MG63 (cell line): ENCODE data around the gene TACC2. TPM values are rescaled to one million over a fixed set of nuclear protein-coding genes. Genes with fewer than 3 reads are reported as not detected.
"Not testable (repeated sequence)": the region's sequence is repeated elsewhere in the genome, so short reads cannot be mapped to it uniquely, and the experiment has no call there.

Source experiments
- DNase-seq: peaks from one replicate; pipeline ENCODE4 v3.0.0-alpha.2; 2020
- H3K27me3 ChIP-seq: fragments of 250-450 bp; sonication (Bioruptor Pico); 2 replicates; pipeline ENCODE4 v1.5.1; 2020; ENCODE audit warnings: mild to moderate bottlenecking, moderate library complexity
- H3K36me3 ChIP-seq: fragments of 250-450 bp; sonication (Bioruptor Pico); 2 replicates; pipeline ENCODE4 v1.5.1; 2020; ENCODE audit warnings: mild to moderate bottlenecking, moderate library complexity
- H3K4me3 ChIP-seq: fragments of 250-450 bp; sonication (Bioruptor Pico); 2 replicates; pipeline ENCODE4 v1.5.1; 2020; ENCODE audit warnings: mild to moderate bottlenecking, moderate library complexity
- H3K9me3 ChIP-seq: fragments of 250-450 bp; sonication (Bioruptor Pico); 2 replicates; pipeline ENCODE4 v1.5.1; 2020; ENCODE audit warnings: mild to moderate bottlenecking, moderate library complexity
- total RNA-seq: library from RNA; depleted of rRNA; stranded (reverse); fragments of >200 nt; shearing (Covaris generic); gene quantifications from 2 replicates; pipeline ENCODE4 v1.2.3, GENCODE V29; 2014; ENCODE audit warnings: low replicate concordance

TACC2 gene
- total RNA-seq, 1 experiment from 2014 or later = 7.3 TPM

DNA sequence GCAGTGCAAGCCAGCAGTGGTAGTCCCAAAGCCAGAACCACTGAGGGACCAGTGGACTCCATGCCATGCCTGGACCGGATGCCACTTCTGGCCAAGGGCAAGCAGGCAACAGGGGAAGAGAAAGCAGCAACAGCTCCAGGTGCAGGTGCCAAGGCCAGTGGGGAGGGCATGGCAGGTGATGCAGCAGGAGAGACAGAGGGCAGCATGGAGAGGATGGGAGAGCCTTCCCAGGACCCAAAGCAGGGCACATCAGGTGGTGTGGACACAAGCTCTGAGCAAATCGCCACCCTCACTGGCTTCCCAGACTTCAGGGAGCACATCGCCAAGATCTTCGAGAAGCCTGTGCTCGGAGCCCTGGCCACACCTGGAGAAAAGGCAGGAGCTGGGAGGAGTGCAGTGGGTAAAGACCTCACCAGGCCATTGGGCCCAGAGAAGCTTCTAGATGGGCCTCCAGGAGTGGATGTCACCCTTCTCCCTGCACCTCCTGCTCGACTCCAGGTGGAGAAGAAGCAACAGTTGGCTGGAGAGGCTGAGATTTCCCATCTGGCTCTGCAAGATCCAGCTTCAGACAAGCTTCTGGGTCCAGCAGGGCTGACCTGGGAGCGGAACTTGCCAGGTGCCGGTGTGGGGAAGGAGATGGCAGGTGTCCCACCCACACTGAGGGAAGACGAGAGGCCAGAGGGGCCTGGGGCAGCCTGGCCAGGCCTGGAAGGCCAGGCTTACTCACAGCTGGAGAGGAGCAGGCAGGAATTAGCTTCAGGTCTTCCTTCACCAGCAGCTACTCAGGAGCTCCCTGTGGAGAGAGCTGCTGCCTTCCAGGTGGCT is 97.7 kb downstream of the TACC2 start:
- Histone ChIP-seq H3K36me3 (no peaks in the 10 kb centered on the region), H3K9me3 (no peaks in the 10 kb centered on the region), H3K27me3 (no peaks in the 10 kb centered on the region), H3K4me3 (no peak overlapping the region)
- DNase-seq = no peak

GRCh38 chr10:122087436-122087835 is 98.5 kb downstream of the TACC2 start:
- no peaks in the 10 kb centered on the region for H3K9me3 ChIP-seq
- no peaks in the 10 kb centered on the region; the same call in 1 of the 2 replicates for H3K27me3 ChIP-seq
- H3K4me3 ChIP-seq = no peak overlapping the region
- no peak for DNase-seq
- H3K36me3 ChIP-seq = no peaks in the 10 kb centered on the region

- Histone ChIP-seq H3K27me3 (peaks cover 2% of the 10 kb centered on the region), H3K36me3 (no peaks in the 10 kb centered on the region), H3K4me3 (no peak overlapping the region), H3K9me3 (no peaks in the 10 kb centered on the region)
- DNase-seq = no peak
Observed at GRCh38 chr10:122089311-122090017, 100.5 kb downstream of the TACC2 start.

DNA sequence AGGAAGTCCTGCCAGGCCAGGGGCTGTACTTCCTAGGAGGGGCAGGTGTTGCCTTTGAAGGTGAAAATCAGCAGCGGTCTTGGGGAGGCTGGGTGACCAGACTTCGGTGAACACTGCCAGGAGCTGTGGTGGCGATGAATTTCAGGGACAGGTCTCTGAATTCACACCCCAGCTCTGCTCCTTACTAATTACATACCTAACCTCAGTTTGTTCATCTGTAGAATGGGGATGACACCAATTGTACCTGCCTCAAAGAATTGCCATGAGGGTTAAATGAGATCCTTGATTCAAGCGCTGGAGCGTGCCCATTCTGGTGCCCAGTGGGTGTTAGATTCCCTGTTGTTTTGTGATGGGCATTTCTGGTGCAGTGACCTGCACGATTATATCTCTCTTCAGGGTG is 102.8 kb downstream of the TACC2 start:
- H3K9me3 ChIP-seq = no peaks in the 10 kb centered on the region
- H3K36me3 ChIP-seq = no peaks in the 10 kb centered on the region
- H3K27me3 ChIP-seq = peaks cover 2% of the 10 kb centered on the region
- H3K4me3 ChIP-seq = no peak overlapping the region
- DNase-seq = no peak

- Histone ChIP-seq H3K27me3 (peaks cover 2% of the 10 kb centered on the region), H3K36me3 (no peaks in the 10 kb centered on the region), H3K9me3 (no peaks in the 10 kb centered on the region), H3K4me3 (no peak overlapping the region)
- DNase-seq = no peak
Observed at GRCh38 chr10:122093076-122093475, 104.1 kb downstream of the TACC2 start.

GRCh38 chr10:122096181-122096580 is 107.2 kb downstream of the TACC2 start:
- H3K9me3 ChIP-seq, DNase-seq, H3K4me3 ChIP-seq, H3K27me3 ChIP-seq, H3K36me3 ChIP-seq: not testable (repeated sequence)

DNA sequence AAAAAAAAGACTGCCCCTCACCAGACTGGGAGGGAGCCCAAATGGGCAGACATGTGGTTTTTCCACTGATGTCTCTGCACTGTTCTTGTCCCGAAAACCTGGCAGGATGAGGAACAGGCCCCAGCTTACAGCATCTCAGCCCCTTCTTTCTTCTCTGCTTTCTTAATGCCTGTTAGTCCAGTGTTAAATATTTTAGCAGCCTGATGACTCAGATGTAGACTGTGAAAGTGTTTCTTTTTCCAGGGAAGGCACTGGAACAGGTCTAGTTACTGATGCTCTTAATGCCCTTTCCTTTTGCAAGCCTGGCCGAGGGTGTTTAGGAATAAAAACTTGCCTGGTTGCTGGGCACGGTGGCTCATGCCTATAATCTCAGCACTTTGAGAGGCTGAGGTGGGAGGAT is 107.7 kb downstream of the TACC2 start:
- no peak for DNase-seq
- Histone ChIP-seq H3K27me3 (peaks cover 2% of the 10 kb centered on the region), H3K36me3 (no peaks in the 10 kb centered on the region), H3K4me3 (no peak overlapping the region), H3K9me3 (no peaks in the 10 kb centered on the region)

DNA sequence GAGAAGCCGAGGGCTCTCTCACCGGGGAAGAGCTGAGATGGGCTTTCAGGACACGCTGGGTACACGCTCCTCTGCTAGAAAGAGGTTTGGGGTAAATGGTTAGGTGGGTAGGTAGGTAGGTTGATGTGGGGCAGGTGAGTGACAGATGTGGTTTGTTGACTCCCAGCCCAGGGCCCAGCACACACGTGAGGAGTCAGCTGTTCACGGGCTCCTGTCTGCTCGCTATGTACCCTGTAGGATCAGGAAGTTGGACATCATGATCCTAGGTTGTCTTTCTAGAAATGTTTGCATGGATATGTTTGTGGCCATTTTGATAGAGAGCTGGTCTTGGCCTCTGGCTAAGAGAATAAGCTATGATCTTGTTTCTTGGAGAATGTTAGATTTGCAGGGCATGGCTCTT is 109.0 kb downstream of the TACC2 start:
- H3K9me3 ChIP-seq = no peaks in the 10 kb centered on the region
- no peak for DNase-seq
- H3K4me3 ChIP-seq = no peak overlapping the region
- H3K36me3 ChIP-seq = no peaks in the 10 kb centered on the region
- H3K27me3 ChIP-seq = peaks cover 2% of the 10 kb centered on the region; the same call in 1 of the 2 replicates

GRCh38 chr10:122098924-122099323 is 110.0 kb downstream of the TACC2 start:
- Histone ChIP-seq H3K36me3 (no peaks in the 10 kb centered on the region), H3K27me3 (no peaks in the 10 kb centered on the region), H3K4me3 (no peak overlapping the region), H3K9me3 (no peaks in the 10 kb centered on the region)
- DNase-seq = peak; percentile 88

DNA sequence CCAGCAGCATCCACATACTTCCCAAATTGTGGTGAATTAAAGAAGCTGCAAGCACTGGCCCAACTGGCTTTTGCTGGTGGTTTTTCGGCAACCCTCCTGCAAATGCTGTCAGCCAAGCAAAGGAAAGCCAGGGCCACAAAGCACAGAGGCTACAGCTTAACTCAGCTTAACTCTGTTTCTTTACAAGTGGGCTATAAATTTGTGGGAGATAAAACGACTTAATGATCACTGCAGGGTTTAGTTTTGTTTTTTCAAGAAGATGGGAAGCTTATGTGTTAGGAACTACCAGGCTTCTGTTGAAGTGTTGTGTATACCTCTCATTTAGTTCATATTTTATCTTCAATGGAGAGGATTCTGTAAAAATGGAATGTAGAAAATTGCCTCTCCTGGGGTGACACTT is 110.6 kb downstream of the TACC2 start:
- H3K27me3 ChIP-seq = no peaks in the 10 kb centered on the region
- no peaks in the 10 kb centered on the region for H3K36me3 ChIP-seq
- H3K9me3 ChIP-seq = no peaks in the 10 kb centered on the region
- no peak overlapping the region for H3K4me3 ChIP-seq
- DNase-seq = no peak

- no peak for DNase-seq
- Histone ChIP-seq H3K36me3 (no peaks in the 10 kb centered on the region), H3K4me3 (no peak overlapping the region), H3K27me3 (no peaks in the 10 kb centered on the region), H3K9me3 (no peaks in the 10 kb centered on the region)
Observed at GRCh38 chr10:122102146-122102868, 113.3 kb downstream of the TACC2 start.

GRCh38 chr10:122102869-122103525 is 114.0 kb downstream of the TACC2 start:
- Histone ChIP-seq H3K36me3 (no peaks in the 10 kb centered on the region), H3K9me3 (no peaks in the 10 kb centered on the region), H3K4me3 (no peak overlapping the region), H3K27me3 (no peaks in the 10 kb centered on the region)
- no peak for DNase-seq

GRCh38 chr10:122103592-122103991 is 114.6 kb downstream of the TACC2 start:
- Histone ChIP-seq H3K36me3 (no peaks in the 10 kb centered on the region), H3K4me3 (no peak overlapping the region), H3K9me3 (no peaks in the 10 kb centered on the region), H3K27me3 (no peaks in the 10 kb centered on the region)
- no peak for DNase-seq

- not testable (repeated sequence) for H3K27me3 ChIP-seq, DNase-seq, H3K36me3 ChIP-seq, H3K9me3 ChIP-seq, H3K4me3 ChIP-seq
Observed at GRCh38 chr10:122108786-122109185, 119.8 kb downstream of the TACC2 start.

- peak overlapping the region; percentile 97 for H3K4me3 ChIP-seq
- DNase-seq = no peak
- H3K27me3 ChIP-seq = no peaks in the 10 kb centered on the region
- H3K9me3 ChIP-seq = no peaks in the 10 kb centered on the region
- no peaks in the 10 kb centered on the region for H3K36me3 ChIP-seq
Observed at GRCh38 chr10:122112021-122112616, 123.2 kb downstream of the TACC2 start.

GRCh38 chr10:122112625-122113160 is 123.7 kb downstream of the TACC2 start:
- Histone ChIP-seq H3K36me3 (no peaks in the 10 kb centered on the region), H3K27me3 (no peaks in the 10 kb centered on the region), H3K4me3 (peak overlapping the region; percentile 97), H3K9me3 (no peaks in the 10 kb centered on the region)
- DNase-seq = peak; percentile 93
